Dermis microvascular lymphatic vessel endothelial cell (primary cell): Measurements from ENCODE around the gene SLC25A18. TPM values are rescaled to one million over a fixed set of nuclear protein-coding genes. Genes with fewer than 3 reads are reported as not detected.
A peak's percentile ranks its signal among the peaks of the same experiment; 100 is the strongest.

Source experiments
- DNase-seq, 2 donors: peaks; one replicate each; pipeline versions ENCODE4 v3.0.0 to v3.0.0-alpha.2; 2010; ENCODE audit warnings: low read depth in 2 of 2
- total RNA-seq: library from RNA; depleted of rRNA; stranded (reverse); fragments of >200 nt; gene quantifications from 2 replicates; pipeline ENCODE4 v1.2.1, GENCODE V29; 2014

The SLC25A18 gene
- total RNA-seq, 1 donor from 2014 or later = not detected

DNA sequence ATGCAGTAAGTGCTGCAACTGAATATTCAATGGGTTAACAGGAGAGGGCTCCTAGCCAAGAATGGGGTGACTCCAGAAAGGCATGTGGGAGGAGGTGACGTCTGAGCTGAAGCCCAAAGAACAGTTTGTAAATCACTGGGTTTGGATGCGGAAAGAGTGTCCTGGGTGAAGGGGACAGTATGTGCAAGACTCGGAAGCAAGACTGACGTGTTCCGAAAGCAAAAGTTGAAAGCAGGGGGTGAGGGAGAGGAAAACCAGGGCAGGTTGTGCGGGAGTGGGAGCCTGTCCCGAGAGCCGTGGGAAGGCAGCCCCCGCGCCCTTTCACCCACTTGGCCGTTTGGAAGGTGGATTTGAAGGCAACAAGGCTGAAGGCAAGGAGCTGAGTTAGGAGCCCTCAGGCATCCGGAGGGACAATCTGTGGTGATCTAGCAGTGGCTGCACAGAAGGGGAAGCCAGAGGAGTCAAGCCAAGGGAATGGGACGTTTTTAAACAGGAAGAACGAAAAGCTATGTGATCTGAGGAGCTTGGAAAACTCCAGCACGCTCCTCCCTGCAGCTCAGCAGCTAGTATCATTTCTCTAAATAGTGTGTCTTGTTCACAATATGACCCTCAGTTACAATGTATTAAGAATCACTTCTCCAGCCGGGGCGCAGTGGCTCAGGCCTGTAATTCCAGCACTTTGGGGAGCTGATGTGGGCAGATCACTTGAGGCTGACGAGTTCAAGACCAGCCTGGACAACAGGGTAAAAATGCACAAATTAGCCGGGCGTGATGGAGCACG, 7.7 kb downstream of the SLC25A18 start:
- peak in 1 of 2 donors; percentile 23 for DNase-seq

DNA sequence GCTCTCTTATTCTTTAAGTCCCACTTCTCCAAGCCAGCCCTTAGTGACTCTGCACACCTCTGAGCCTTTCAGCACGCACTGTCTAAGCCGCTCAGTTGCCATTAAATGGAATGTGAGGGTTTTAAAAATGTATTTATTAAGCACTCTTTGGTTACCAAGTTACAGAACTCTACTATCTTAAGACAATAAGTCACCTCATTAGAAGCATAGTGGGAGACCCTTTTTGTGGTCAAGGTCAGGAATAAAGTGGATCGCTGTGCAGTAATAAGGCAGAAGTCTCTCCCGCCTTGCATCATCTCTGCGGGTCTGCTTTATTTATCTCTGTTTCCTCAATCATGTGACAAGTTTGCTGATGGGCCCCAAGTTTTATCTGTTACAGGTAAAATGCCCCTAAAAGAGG, 11.9 kb downstream of the SLC25A18 start:
- no peak for DNase-seq

DNA sequence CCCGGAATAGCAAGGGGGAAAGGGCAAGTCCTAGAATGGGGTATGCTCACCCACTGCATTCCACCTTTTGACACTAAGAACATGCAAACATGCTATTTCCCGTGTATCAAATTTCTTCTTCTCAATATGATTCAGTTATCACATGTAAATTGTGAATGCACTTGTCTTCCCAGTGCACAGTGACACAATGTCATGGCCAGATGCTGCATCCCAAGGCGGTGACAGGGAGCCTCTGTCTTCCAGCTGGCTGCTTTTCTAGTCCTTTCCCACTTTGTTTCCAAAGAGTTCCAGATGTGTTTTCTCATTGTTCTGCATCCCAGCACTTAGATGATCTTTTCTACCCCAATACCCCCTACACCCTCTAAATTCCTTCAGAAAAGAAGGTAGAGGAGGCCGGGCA, 12.4 kb downstream of the SLC25A18 start:
- no peak for DNase-seq

DNA sequence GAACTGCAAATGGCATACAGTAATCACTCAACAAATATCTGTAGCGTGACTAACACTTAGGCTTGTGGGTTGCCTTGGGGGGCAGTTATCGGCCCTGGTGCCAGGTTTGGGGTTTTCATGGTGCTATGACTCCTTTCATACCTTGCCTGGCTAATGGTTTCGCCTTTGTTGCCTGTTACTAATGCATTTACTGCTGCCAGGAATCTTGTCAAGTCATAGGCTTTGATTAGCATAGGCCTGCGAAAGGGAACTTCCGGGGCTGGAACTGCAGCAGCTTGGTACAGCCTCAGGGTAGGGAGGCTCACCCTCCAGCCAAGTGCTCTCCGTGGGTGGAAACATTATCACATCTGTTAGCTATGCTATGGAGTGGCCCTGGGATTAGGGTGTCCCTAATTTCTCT, 13.2 kb downstream of the SLC25A18 start:
- DNase-seq = no peak

DNA sequence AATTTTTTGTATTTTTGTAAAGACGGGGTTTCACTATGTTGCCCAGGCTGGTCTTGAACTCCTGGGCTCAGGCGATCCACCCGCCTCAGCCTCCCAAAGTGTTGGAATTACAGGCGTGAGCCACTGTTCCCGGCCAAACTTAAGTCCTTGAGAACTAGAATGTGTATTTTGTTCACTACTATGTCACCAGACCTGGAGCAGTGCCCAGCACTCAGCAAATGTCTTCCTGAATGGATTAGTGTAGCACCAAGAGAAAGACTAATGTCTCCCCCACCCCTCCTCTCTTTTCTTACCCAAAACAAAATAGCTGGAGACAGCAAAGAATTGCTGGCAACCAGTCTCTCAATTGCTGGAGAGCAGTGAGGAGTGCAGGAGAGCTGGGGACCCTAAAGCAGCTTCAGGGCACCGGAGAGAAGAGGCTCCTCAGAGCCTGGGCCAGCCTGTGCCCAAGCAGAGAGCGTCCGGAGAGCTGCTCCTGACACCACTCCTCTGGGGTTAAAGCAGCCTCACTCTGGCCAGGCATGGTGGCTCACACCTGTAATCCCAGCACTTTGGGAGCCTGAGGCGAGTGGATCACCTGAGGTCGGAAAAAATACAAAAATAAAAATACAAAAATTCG, 14.9 kb downstream of the SLC25A18 start:
- peak in 1 of 2 donors; percentile 12 for DNase-seq

DNA sequence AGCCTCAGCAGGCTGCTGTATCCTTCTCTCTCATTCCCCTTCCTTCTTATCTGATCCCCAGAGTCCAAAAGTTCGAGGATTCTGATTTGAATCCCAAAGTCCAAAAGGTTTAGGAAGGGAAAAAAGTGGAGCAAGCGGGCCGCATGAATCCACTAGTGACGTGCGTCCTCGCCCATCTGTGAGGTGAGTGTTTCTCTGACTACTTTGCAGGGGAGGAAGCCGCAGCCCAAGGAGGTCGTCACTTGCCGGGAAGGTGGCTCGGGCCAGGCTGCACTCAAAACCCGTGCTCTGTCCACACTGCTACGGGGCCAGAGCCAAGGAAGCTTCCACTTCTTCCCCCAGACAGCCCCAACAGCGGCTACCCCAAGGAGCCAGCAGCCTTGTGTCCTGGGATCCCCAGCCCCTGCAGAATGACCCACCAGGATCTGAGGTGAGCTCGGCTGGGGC, 16.3 kb downstream of the SLC25A18 start:
- no peak for DNase-seq

DNA sequence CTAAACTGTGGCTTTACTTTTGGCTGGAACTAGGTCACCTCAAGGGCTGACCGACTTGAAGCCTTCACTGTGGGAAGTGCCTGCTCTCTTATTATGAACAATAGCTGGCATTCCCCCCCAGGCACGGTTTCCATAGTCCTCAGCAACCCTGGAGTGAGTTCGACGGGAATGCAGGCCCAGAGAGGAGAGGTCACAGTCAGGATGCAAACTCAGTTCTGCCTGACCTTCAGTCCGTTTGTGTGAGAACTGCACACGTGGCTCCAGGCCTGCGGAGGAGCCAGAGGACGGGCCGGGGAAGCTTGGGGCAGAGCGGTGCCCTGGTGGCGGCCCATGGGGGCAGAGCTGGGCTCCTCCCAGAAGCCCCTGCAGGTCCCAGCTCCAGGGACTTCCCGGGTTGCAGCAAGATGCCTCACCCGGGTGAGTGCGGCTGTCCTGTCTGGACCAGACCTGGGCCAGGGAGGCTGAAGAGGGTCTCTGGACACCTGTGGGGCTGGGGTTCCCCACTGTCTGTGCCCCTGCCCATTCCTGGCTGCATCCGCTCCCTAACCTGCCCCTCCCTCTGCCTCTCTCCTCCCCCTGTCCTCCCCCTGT, 17.2 kb downstream of the SLC25A18 start:
- DNase-seq = no peak

DNA sequence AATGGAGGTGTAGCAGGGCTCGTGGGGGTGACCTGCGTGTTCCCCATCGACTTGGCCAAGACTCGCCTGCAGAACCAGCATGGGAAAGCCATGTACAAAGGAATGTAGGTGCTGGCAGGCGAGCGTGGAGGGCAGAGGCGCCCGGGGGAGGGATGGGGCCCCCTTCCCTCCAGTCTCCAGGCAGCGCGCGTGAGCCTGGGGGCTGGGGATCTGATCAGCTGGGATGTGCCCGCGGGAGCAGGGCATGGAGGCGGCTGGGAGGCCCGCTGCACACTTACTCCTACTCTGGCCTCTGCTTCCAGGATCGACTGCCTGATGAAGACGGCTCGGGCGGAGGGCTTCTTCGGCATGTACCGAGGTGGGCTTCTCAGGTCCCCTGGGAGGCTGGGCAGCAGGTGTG, 17.8 kb downstream of the SLC25A18 start:
- DNase-seq = no peak

DNA sequence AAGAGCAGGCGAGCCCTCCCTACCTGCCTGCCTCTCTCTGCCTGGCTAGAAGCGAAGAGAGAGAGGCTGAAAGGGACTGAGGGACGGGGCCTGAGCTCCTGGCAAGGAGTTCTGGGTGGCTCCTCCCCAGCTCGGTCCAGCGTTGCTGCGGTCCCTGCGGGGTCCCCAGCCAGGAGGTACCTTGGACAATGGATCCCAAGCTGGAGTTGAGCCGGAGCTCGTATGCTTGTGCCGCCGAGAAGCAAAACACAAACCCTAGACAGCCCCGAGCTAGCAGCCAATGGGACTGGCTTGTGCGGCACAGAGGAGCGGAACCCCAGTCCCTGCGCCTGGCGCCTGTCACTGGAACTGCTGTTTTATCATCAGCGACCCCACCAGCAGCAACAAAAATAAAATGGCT, 18.3 kb downstream of the SLC25A18 start:
- DNase-seq = no peak

DNA sequence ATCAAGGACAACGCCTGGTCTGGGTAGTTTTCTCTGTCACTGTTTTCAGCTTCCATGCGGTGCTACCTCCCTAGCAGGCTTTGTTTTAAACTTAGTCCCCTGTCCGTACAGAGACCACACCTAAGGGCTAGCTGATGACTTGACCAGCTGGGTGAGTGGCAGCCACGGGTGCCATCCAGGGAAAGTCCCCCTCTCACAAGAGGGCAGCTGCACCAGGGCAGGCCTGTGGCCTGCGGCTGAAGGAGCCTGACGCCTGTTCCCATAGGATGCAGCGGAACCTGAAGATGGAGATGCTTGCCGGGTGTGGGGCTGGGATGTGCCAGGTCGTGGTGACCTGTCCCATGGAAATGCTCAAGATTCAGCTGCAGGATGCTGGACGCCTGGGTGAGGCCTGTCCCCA, 19.9 kb downstream of the SLC25A18 start:
- DNase-seq = no peak

DNA sequence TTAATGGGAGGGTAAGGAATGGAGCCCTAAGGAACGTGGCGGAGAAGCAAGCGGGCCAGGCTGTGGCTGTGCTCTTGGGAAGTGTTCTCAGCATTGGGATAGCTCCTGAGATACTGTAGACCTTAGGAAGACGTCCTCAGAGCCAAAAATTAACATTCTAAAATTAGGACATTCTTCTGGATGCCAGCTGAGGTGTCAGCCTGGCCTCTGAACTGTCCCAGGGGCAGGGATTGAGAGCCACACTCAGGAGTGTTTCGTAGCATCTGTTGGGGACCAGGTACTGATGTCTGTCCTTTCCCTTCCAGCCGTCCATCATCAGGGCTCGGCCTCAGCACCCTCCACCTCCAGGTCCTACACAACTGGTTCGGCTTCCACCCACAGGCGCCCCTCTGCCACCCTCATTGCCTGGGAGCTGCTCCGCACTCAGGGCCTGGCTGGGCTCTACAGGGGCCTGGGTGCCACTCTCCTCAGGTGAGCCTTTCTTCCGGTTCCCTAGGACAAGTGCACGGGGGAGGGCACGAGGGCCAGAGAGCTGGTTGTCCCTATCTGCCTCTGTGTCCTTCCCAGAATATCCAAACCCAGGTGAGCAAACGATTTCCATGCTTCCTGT, 23.6 kb downstream of the SLC25A18 start:
- no peak for DNase-seq

DNA sequence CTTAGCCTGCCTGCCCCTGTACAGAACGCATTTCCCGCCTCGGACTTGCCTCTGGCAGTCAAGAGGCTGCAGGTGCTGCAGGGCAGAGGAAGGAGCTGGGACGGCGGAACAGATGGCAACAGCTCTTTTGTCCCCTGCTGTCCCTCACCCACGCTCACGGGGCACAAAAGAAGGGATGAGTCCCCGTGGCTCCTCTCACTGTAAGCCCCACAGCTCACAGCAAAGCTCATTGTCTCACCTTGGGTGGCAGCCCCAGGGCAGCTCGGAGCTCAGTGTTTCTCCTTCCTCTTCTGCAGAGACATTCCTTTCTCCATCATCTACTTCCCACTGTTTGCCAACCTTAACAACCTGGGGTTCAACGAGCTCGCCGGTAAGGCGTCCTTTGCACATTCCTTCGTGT, 24.3 kb downstream of the SLC25A18 start:
- no peak for DNase-seq

DNA sequence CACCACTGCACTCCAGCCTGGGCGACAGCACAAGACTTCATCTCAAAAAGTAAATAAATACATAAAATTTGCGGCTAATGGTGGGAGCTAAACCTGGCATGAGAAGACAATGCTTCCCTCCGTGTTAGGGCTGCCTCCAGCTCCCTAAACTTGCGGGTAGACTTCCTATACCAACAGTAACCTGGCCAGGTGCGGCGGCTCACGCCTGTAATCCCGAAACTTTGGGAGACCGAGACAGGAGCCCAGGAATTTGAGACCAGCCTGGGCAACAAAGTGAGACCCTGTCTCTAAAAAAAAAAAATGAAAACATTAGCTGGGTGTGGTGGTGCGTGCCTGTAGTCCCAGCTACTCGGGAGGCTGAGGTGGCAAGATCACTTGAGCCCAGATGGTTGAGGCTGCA, 25.3 kb downstream of the SLC25A18 start:
- no peak for DNase-seq

DNA sequence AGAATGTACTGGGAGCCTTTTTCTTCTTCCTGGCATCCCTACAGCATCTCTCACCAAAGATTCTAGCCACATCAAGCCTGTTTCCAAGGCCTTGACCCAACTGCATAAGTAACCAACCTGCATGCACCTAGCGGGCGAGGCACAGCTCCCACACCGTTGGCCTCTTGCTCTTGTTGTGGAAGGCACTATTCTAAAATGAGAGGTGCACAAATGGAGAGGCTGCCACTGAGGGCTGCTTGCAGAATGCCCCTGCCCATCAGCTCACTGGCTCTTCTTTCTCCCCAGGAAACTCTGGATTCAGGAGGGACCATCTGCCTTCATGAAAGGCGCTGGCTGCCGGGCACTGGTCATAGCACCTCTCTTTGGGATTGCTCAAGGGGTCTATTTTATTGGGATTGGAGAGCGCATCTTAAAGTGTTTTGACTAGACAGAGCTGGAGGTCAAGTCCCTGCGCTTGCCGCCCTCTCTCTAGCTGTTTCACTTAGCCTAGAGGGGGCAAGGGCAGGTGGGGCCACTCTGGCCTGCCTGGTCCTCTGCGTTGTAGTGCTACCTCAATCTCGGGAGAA, 26.6 kb downstream of the SLC25A18 start:
- DNase-seq = no peak

DNA sequence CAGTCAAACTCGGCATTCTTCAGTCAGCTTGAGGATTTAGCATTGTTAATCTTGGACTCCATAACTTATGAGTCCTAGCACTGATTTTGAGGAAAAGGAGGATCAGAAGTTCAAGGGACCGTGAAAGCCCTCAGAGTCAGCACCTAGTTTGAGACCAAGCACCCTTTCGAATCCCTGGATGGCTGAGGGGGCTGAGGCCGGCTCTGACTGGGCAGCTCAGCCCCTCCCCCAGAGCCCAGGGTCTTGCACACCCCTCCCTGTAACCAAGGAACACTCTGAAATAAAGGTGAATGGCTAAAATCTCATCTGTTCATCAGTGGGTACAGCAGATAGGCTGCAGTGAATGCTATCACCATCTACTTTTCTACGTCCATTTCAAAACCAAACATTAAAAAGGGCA, 27.3 kb downstream of the SLC25A18 start:
- no peak for DNase-seq

DNA sequence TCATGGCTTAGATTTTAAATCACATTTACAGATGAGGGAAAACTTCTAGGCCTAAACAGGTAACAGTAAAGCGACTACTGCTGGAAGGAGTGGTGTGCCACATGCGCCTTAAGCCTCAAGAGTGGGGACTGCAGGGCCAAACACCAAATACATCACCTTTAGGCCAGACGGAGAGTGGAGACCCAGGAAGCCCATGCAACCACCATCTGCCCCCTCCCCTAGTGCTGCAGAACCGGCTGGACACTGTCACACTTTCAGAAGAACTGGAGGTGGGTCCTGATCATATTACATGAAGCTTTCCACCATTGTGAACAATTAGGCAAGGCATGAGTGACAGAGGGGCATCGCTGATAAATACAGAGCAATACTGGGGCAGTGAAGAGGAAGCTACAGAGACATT, 28.9 kb downstream of the SLC25A18 start:
- DNase-seq = no peak

DNA sequence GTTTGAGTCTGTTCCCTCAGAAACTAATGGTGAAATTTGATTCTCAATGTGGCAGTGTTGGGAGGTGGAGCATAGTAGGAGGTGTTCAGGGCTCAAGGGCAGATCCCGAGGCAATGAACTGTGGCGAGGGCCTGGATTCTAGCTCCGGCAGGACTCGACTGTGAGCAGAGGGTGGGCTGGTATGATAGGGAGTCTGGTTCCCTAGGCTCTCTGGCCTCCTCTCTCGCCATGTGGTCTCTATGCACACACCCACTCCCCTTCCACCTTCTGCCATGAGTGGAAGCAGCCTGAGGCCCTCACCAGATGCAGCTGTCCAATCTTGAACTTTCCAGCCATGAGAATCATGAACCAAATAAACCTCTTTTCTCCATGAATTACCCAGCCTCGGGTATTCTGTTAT, 32.9 kb downstream of the SLC25A18 start:
- DNase-seq = no peak

DNA sequence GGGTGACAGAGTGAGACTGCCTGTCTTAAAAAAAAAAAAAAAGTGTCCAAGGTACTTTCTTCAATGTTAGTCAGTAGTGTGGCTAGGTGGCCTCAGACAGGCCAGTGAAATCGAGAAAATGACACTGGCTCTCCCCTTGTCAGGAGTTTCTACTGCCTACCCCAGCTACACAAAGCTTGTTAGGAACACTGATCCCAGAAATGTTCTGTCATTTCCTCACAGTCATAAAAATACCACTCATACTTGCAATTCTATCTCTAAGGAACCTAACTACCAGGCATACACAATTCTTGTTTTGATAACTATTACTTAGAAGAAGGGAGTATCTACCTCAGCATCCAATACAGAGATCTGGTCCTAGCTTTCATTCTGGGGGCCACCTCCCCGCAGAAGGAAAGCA, 33.9 kb downstream of the SLC25A18 start:
- DNase-seq = no peak

DNA sequence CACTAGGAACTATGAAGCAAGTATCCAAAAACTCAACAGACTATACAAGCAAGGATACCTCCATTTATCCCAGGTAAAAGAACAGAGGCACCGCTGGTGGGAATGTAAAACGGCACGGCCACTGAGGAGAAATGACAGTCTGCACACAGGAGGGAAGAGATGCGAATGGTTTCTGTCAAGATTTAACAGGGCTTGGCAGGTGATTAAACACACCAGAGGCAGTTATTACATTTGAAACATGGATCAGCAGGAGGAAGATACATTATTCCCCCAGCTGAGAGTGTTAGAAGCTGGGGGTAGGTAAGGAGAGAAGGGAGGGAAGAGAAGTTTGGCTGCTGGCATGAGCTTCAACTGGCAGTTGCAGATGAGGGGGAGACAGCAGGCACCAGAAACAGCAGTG, 35.0 kb downstream of the SLC25A18 start:
- no peak for DNase-seq

DNA sequence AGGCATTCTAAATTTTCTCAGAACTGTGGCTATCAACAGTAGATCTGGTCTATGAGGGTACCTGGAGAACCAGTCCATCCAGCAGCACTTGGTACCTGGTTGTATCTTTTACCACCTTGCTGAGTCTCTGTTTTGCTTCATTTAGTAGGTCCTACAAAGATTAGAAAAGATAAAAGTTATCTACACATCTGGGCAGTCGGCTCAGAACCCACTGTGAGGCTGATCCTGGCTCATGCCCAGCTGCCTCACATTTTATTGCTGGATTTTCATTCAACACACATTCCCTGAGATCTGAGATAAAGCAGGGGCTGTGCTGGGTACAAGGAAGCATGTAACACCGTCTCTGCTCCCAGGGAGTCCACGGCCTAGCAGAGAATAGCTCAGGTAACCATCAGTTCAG, 37.7 kb downstream of the SLC25A18 start:
- DNase-seq = no peak

DNA sequence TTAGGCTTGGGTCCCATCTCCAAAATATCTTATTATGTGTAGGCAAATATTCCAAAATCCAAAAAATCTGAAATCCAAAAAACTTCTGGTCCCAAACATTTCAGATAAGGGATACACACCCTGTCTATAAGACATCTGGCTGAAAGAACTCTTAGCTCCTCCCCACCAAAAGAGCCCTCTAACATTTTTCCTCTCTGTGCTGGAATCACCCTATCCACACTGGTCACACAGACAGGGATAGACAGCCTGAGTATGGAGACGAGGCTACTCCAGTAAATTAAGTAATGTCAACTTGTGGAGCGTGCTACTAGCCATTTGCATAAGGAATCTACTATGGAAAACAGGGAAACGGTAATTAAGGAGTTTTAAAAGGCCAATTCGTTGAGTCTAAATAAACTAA, 40.4 kb downstream of the SLC25A18 start:
- DNase-seq = no peak

DNA sequence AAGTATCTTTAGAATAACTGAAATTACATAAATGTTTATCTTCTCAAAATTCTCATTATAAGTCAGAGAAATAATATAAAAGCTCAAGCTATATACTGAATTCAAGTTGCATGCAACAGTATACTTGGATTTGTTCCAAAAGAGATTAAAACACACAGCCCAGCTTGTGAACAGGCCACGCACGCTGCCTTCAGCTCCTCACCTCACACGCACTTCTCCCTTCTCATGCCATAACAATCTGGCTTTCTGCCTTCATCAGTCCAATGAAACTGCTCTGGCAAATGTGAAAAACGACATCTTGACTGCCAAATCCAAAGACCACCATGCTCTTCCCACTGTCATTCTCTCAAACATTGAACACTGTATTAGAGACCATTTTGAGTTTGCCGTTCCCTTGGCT, 43.2 kb downstream of the SLC25A18 start:
- no peak for DNase-seq
